DOHH2 (cell line): ENCODE data around the gene SLIT1.

Source experiments
- CTCF ChIP-seq: fragments of 200-600 bp; sonication (generic); IDR thresholded peaks from one replicate; pipeline ENCODE4 v1.5.1; 2014; ENCODE audit warnings: antibody characterized with exemption, mild to moderate bottlenecking, low read depth, low read length; ENCODE audit not compliant: poor library complexity, severe bottlenecking
- EZH2phosphoT487 ChIP-seq: fragments of 200-600 bp; sonication (generic); IDR thresholded peaks from 2 replicates; pipeline ENCODE4 v1.6.1; 2017; ENCODE audit warnings: borderline replicate concordance, mild to moderate bottlenecking, antibody characterized with exemption, low read length, moderate library complexity, mixed read lengths

- TF ChIP-seq EZH2phosphoT487 (no peak), CTCF (no peak)
Observed at GRCh38 chr10:97100657-97101056, 85.1 kb downstream of the SLIT1 start.
